HepG2 (cell line): ENCODE measurements around the gene ZNF222. TPM values are rescaled to one million over a fixed set of nuclear protein-coding genes. Genes with fewer than 3 reads are reported as not detected.

Experiments
- CREBL2 ChIP-seq: sonication (generic); formaldehyde crosslinking; IDR thresholded peaks from 2 replicates; pipeline ENCODE4 v1.8.1; 2023; ENCODE audit warnings: missing genetic modification reagents, mild to moderate bottlenecking, borderline replicate concordance
- LRRFIP1 ChIP-seq: sonication (generic); formaldehyde crosslinking; conservative IDR thresholded peaks from 2 replicates; pipeline ENCODE4 v1.4.0; 2020; ENCODE audit warnings: missing genetic modification reagents
- MBNL3 ChIP-seq: fragments of 250-450 bp; sonication (Bioruptor Pico); conservative IDR thresholded peaks from 2 replicates; pipeline ENCODE4 v1.8.0; 2022; ENCODE audit warnings: mild to moderate bottlenecking, inconsistent platforms
- NFYC ChIP-seq: IDR thresholded peaks from 2 replicates; pipeline ENCODE4 v1.6.1; 2016; ENCODE audit warnings: missing genetic modification reagents, missing compliant biosample characterization
- PATZ1 ChIP-seq: sonication (generic); formaldehyde crosslinking; IDR thresholded peaks from 2 replicates; pipeline ENCODE4 v1.4.0; 2020; ENCODE audit warnings: missing genetic modification reagents
- ZBTB14 ChIP-seq: sonication (generic); formaldehyde crosslinking; IDR thresholded peaks from 2 replicates; pipeline ENCODE4 v1.4.0; 2020; ENCODE audit warnings: missing genetic modification reagents
- ZGPAT ChIP-seq: IDR thresholded peaks from 2 replicates; pipeline ENCODE4 v1.6.1; 2016; ENCODE audit warnings: mild to moderate bottlenecking
- ZNF407 ChIP-seq: sonication (generic); formaldehyde crosslinking; IDR thresholded peaks from one replicate; pipeline ENCODE4 v1.5.1; 2020; ENCODE audit warnings: mild to moderate bottlenecking, missing genetic modification reagents; ENCODE audit errors: not compliant biosample characterization
- ZNF788 ChIP-seq: sonication (generic); formaldehyde crosslinking; IDR thresholded peaks from 2 replicates; pipeline ENCODE4 v1.5.0; 2020; ENCODE audit warnings: mild to moderate bottlenecking, missing genetic modification reagents, borderline replicate concordance
- ZNF883 ChIP-seq: sonication (generic); formaldehyde crosslinking; IDR thresholded peaks from 2 replicates; pipeline ENCODE4 v1.5.1; 2020; ENCODE audit warnings: mild to moderate bottlenecking, missing genetic modification reagents; ENCODE audit errors: not compliant biosample characterization
- ZSCAN25 ChIP-seq: sonication (generic); formaldehyde crosslinking; IDR thresholded peaks from 2 replicates; pipeline ENCODE4 v1.8.0; 2022; ENCODE audit warnings: mild to moderate bottlenecking, missing genetic modification reagents
- polyA plus RNA-seq, 8 experiments: library from polyadenylated mRNA; depleted of rRNA in 3 of 8; stranded (reverse) in 7 of 8; unstranded in 1 of 8; fragments of >200 nt; fragmentation: Illumina TruSeq in 4 of 8; extraction: Trizol in 4 of 8; gene quantifications; 2 replicates each; pipeline versions ENCODE4 v1.2.1 to v1.2.3, GENCODE V29; 2011 to 2016; ENCODE audit warnings: low read depth in 4 of 8, missing spikeins in 1 of 8, mixed read lengths in 1 of 8; ENCODE audit not compliant: insufficient read depth in 1 of 8
- total RNA-seq, 5 experiments: library from RNA; depleted of rRNA; stranded (reverse); fragments of >200 nt; fragmentation: Illumina TruSeq; extraction: Trizol; gene quantifications; 2 replicates each; pipeline ENCODE4 v1.2.3, GENCODE V29; 2016; ENCODE audit warnings: low read depth in 1 of 5

Gene ZNF222
- total and polyA plus RNA-seq, 2 of the 13 experiments (the other 11 are each of a cell fraction or from before 2014, with no cell fraction given): 2.2 to 6.2 TPM

- TF ChIP-seq ZGPAT (peak; percentile 74; the same call in 1 of the 2 replicates), CREBL2 (CRISPR knock-in tag) (no peak), ZBTB14 (CRISPR knock-in tag) (no peak), PATZ1 (peak; percentile 86), ZNF883 (CRISPR knock-in tag) (peak; percentile 54), NFYC (no peak), ZNF788 (CRISPR knock-in tag) (peak; percentile 66; the same call in 1 of the 2 replicates), ZSCAN25 (no peak; the same call in 1 of the 2 replicates), LRRFIP1 (CRISPR knock-in tag) (no peak), MBNL3 (CRISPR knock-in tag) (no peak), ZNF407 (CRISPR knock-in tag) (no peak)
Measured at GRCh38 chr19:44071824-44072542, 46.8 kb downstream of the ZNF222 start, which contains the start of gene ZNF284 (continued).
